Left lung (tissue), 10 donors: ENCODE data around the gene ADAMTS12. TPM values are rescaled to one million over a fixed set of nuclear protein-coding genes. Genes with fewer than 3 reads are reported as not detected.

ENCODE experiments used
- ATAC-seq: fragments of 200-7000 bp; cut with Tn5 transposase; one replicate; pipeline ENCODE4 v1.9.1; 2020; ENCODE audit warnings: moderate library complexity
- DNase-seq, 4 donors: peaks; one replicate each; pipeline ENCODE4 v3.0.0-alpha.2; 2013 to 2020
- H3K27ac ChIP-seq, 2 donors: fragments of 200-600 bp; sonication (generic) in 1 of 2; one replicate each; pipeline versions ENCODE4 v1.5.0 to v1.8.0; 2020 to 2021
- H3K27me3 ChIP-seq, 2 donors: fragments of 200-600 bp; sonication (generic) in 1 of 2; one replicate each; pipeline versions ENCODE4 v1.5.0 to v1.8.0; 2020 to 2021
- H3K36me3 ChIP-seq, 2 donors: fragments of 200-600 bp; sonication (generic) in 1 of 2; one replicate each; pipeline versions ENCODE4 v1.5.0 to v1.8.0; 2020 to 2021
- H3K4me1 ChIP-seq, 2 donors: fragments of 200-600 bp; one replicate each; pipeline ENCODE4 v1.8.0; 2021
- H3K4me3 ChIP-seq, 2 donors: fragments of 200-600 bp; sonication (generic) in 1 of 2; one replicate each; pipeline versions ENCODE4 v1.5.0 to v1.8.0; 2020 to 2021; ENCODE audit warnings: mild to moderate bottlenecking in 1 of 2
- H3K9me3 ChIP-seq, 2 donors: fragments of 200-600 bp; sonication (generic) in 1 of 2; one replicate each; pipeline versions ENCODE4 v1.5.0 to v1.8.0; 2020 to 2021
- CTCF ChIP-seq, 2 donors: fragments of 200-600 bp; sonication (generic) in 1 of 2; IDR thresholded peaks; one replicate each; pipeline versions ENCODE4 v1.5.0 to v1.8.0; 2021; ENCODE audit warnings: antibody characterized with exemption in 2 of 2
- intact Hi-C, 2 donors: fragments of 100-400 bp; cut with DNase I; formaldehyde crosslinking; loops; one replicate each; pipeline versions ENCODE4 v1.11.2 to v1.14.2; 2022
- polyA plus RNA-seq, 6 donors: library from polyadenylated mRNA; unstranded; fragments of 120-200 nt; gene quantifications; one replicate each; pipeline ENCODE4 v1.2.1, GENCODE V29; 2013; ENCODE audit not compliant: insufficient read length in 6 of 6
- total RNA-seq, 2 donors: library from RNA; stranded (reverse); fragmentation: NEBNext Ultra II Directional; extraction: Animal tissue kit (Norgen Biotek cat#: 25700); gene quantifications; one replicate each; pipeline ENCODE4 v1.2.1, GENCODE V29; 2021
- donor health status: DM: no; HTN: yes; CAD: no.
- donor health status: DM: no; HTN: no; CAD: no.

The ADAMTS12 gene
- total and polyA plus RNA-seq, 8 donors: 11.6 to 59.1 (median 52.1) TPM

GRCh38 chr5:33841891-33842290, 49.9 kb downstream of the ADAMTS12 start:
- no peak overlapping the region for H3K4me3 ChIP-seq
- DNase-seq (no peak), ATAC-seq (no peak)
- no peak overlapping the region for H3K27ac ChIP-seq
- peaks cover 0 to 3% of the 10 kb centered on the region in 2 donors for H3K9me3 ChIP-seq
- intact Hi-C loops: no loop called here
- no peaks in the 10 kb centered on the region for H3K4me1 ChIP-seq
- no peaks in the 10 kb centered on the region for H3K27me3 ChIP-seq
- TF ChIP-seq CTCF (IDR thresholded peaks at IDR 0.05): no peak
- H3K36me3 ChIP-seq: no peaks in the 10 kb centered on the region

- Histone ChIP-seq H3K36me3 (no peaks in the 10 kb centered on the region), H3K9me3 (peaks cover 0 to 3% of the 10 kb centered on the region in 2 donors), H3K4me3 (no peak overlapping the region), H3K27me3 (no peaks in the 10 kb centered on the region), H3K27ac (no peak overlapping the region), H3K4me1 (no peaks in the 10 kb centered on the region)
- intact Hi-C loops: no loop called here
- TF ChIP-seq CTCF (IDR thresholded peaks at IDR 0.05): no peak
- DNase-seq (no peak), ATAC-seq (no peak)
Observed at GRCh38 chr5:33840927-33841547, 50.8 kb downstream of the ADAMTS12 start.

GRCh38 chr5:33837301-33837700, 54.5 kb downstream of the ADAMTS12 start:
- no peak for TF ChIP-seq CTCF (IDR thresholded peaks at IDR 0.05)
- H3K4me1 ChIP-seq: no peaks in the 10 kb centered on the region
- H3K27me3 ChIP-seq: no peaks in the 10 kb centered on the region
- no peak overlapping the region for H3K4me3 ChIP-seq
- intact Hi-C loops: no loop called here
- ATAC-seq (no peak), DNase-seq (no peak)
- H3K36me3 ChIP-seq: no peaks in the 10 kb centered on the region
- no peak overlapping the region for H3K27ac ChIP-seq
- no peaks in the 10 kb centered on the region for H3K9me3 ChIP-seq

- no peak for ATAC-seq
- Histone ChIP-seq H3K4me3 (no peak overlapping the region), H3K27ac (no peak overlapping the region), H3K36me3 (no peaks in the 10 kb centered on the region), H3K27me3 (no peaks in the 10 kb centered on the region), H3K4me1 (no peaks in the 10 kb centered on the region), H3K9me3 (no peaks in the 10 kb centered on the region)
- DNase-seq: no peak
- no peak for TF ChIP-seq CTCF (IDR thresholded peaks at IDR 0.05)
- intact Hi-C loops: no loop called here
Observed at GRCh38 chr5:33834334-33834733, 57.5 kb downstream of the ADAMTS12 start.

- intact Hi-C loops: no loop called here
- TF ChIP-seq CTCF (IDR thresholded peaks at IDR 0.05): no peak
- Histone ChIP-seq H3K27ac (no peak overlapping the region), H3K4me1 (no peaks in the 10 kb centered on the region), H3K9me3 (no peaks in the 10 kb centered on the region), H3K27me3 (no peaks in the 10 kb centered on the region), H3K4me3 (no peak overlapping the region), H3K36me3 (no peaks in the 10 kb centered on the region)
- DNase-seq (no peak), ATAC-seq (no peak)
Observed at GRCh38 chr5:33833237-33833575, 58.6 kb downstream of the ADAMTS12 start.
